SK-N-SH treated with all-trans-retinoic acid at 6 μM for 48 hours (cell line): ENCODE results near the gene CYP39A1.

Experiments used
- ARNTL ChIP-seq: fragments of 450-650 bp; formaldehyde crosslinking; IDR thresholded peaks from 2 replicates; pipeline ENCODE4 v1.5.0; 2020; ENCODE audit warnings: low read depth, mild to moderate bottlenecking, moderate library complexity, borderline replicate concordance
- CSDC2 ChIP-seq: fragments of 250-450 bp; sonication (Bioruptor Pico); IDR thresholded peaks from 2 replicates; pipeline ENCODE4 v1.5.0; 2020; ENCODE audit warnings: mild to moderate bottlenecking, moderate library complexity
- GLIS3 ChIP-seq: fragments of 250-450 bp; sonication (Bioruptor Pico); IDR thresholded peaks from 2 replicates; pipeline ENCODE4 v1.5.0; 2020; ENCODE audit warnings: mild to moderate bottlenecking, moderate library complexity
- PATZ1 ChIP-seq: fragments of 250-450 bp; sonication (Bioruptor Pico); IDR thresholded peaks from 2 replicates; pipeline ENCODE4 v1.8.0; 2020; ENCODE audit warnings: mild to moderate bottlenecking, moderate library complexity, borderline replicate concordance
- RARB ChIP-seq: fragments of 250-450 bp; sonication (Bioruptor Pico); IDR thresholded peaks from 2 replicates; pipeline ENCODE4 v1.8.0; 2021; ENCODE audit warnings: mild to moderate bottlenecking, moderate library complexity
- SNAI2 ChIP-seq: fragments of 250-450 bp; sonication (Bioruptor Pico); IDR thresholded peaks from 2 replicates; pipeline ENCODE4 v1.5.0; 2020; ENCODE audit warnings: mild to moderate bottlenecking, moderate library complexity
- ZC3H10 ChIP-seq: fragments of 250-450 bp; sonication (Bioruptor Pico); IDR thresholded peaks from 2 replicates; pipeline ENCODE4 v1.5.1; 2021; ENCODE audit warnings: mild to moderate bottlenecking, moderate library complexity
- ZFP3 ChIP-seq: fragments of 250-450 bp; sonication (Bioruptor Pico); IDR thresholded peaks from 2 replicates; pipeline ENCODE4 v1.5.0; 2020; ENCODE audit warnings: mild to moderate bottlenecking, moderate library complexity
- ZNF565 ChIP-seq: fragments of 450-650 bp; formaldehyde crosslinking; conservative IDR thresholded peaks from 2 replicates; pipeline ENCODE4 v1.5.0; 2020; ENCODE audit warnings: low read depth, mild to moderate bottlenecking, moderate library complexity
- ZNF8 ChIP-seq: fragments of 450-650 bp; formaldehyde crosslinking; IDR thresholded peaks from 2 replicates; pipeline ENCODE4 v1.5.0; 2020; ENCODE audit warnings: mild to moderate bottlenecking, moderate library complexity
- TF ChIP-seq, protein P1 (sequence below): fragments of 250-450 bp; sonication (Bioruptor Pico); IDR thresholded peaks from 2 replicates; pipeline ENCODE4 v1.5.0; 2020; ENCODE audit warnings: mild to moderate bottlenecking, moderate library complexity
- TF ChIP-seq, protein P2 (sequence below): fragments of 250-450 bp; sonication (Bioruptor Pico); IDR thresholded peaks from 2 replicates; pipeline ENCODE4 v1.5.1; 2020; ENCODE audit warnings: low read depth, mild to moderate bottlenecking, moderate library complexity

- no peak for TF ChIP-seq ARNTL (CRISPR knock-in tag)
- TF ChIP-seq PATZ1 (CRISPR knock-in tag): no peak
- TF ChIP-seq, protein P1, sequence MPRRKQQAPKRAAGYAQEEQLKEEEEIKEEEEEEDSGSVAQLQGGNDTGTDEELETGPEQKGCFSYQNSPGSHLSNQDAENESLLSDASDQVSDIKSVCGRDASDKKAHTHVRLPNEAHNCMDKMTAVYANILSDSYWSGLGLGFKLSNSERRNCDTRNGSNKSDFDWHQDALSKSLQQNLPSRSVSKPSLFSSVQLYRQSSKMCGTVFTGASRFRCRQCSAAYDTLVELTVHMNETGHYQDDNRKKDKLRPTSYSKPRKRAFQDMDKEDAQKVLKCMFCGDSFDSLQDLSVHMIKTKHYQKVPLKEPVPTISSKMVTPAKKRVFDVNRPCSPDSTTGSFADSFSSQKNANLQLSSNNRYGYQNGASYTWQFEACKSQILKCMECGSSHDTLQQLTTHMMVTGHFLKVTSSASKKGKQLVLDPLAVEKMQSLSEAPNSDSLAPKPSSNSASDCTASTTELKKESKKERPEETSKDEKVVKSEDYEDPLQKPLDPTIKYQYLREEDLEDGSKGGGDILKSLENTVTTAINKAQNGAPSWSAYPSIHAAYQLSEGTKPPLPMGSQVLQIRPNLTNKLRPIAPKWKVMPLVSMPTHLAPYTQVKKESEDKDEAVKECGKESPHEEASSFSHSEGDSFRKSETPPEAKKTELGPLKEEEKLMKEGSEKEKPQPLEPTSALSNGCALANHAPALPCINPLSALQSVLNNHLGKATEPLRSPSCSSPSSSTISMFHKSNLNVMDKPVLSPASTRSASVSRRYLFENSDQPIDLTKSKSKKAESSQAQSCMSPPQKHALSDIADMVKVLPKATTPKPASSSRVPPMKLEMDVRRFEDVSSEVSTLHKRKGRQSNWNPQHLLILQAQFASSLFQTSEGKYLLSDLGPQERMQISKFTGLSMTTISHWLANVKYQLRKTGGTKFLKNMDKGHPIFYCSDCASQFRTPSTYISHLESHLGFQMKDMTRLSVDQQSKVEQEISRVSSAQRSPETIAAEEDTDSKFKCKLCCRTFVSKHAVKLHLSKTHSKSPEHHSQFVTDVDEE (CRISPR knock-in tag): no peak
- TF ChIP-seq CSDC2 (CRISPR knock-in tag): no peak
- no peak for TF ChIP-seq ZNF8 (CRISPR knock-in tag)
- TF ChIP-seq, protein P2, sequence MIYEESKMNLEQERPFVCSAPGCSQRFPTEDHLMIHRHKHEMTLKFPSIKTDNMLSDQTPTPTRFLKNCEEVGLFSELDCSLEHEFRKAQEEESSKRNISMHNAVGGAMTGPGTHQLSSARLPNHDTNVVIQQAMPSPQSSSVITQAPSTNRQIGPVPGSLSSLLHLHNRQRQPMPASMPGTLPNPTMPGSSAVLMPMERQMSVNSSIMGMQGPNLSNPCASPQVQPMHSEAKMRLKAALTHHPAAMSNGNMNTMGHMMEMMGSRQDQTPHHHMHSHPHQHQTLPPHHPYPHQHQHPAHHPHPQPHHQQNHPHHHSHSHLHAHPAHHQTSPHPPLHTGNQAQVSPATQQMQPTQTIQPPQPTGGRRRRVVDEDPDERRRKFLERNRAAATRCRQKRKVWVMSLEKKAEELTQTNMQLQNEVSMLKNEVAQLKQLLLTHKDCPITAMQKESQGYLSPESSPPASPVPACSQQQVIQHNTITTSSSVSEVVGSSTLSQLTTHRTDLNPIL: no peak
- no peak for TF ChIP-seq SNAI2
- no peak for TF ChIP-seq ZNF565 (CRISPR knock-in tag)
- TF ChIP-seq RARB (CRISPR knock-in tag): no peak
- no peak for TF ChIP-seq ZFP3 (CRISPR knock-in tag)
- TF ChIP-seq ZC3H10 (CRISPR knock-in tag): no peak
- TF ChIP-seq GLIS3 (CRISPR knock-in tag): no peak
Observed at GRCh38 chr6:46688117-46688965, 35.7 kb upstream of the CYP39A1 start.
